Measurements from ENCODE around the gene FBXL20. TPM values are rescaled to one million over a fixed set of nuclear protein-coding genes. Genes with fewer than 3 reads are reported as not detected.
"Not testable (repeated sequence)": the region's sequence is repeated elsewhere in the genome, so short reads cannot be mapped to it uniquely, and the experiment has no call there.

FBXL20 gene
- total RNA-seq, 5 donors from 2014 or later (not counting 1 experiment from before 2014, with no cell fraction given) = 23.5 to 30.0 (median 26.2) TPM

- H3K27ac Mint-ChIP-seq; H3K4me3 Mint-ChIP-seq; H3K4me3 ChIP-seq (ENCODE audit: control insufficient read depth in 1 of 2, extremely low read depth in 1 of 2, low read length in 1 of 2); H3K36me3 Mint-ChIP-seq; ATAC-seq (replicated peaks in 1 of 4); H3K27me3 Mint-ChIP-seq; H3K36me3 ChIP-seq (ENCODE audit: control insufficient read depth in 2 of 2, extremely low read depth in 1 of 2, insufficient read depth in 1 of 2, low read length in 1 of 2); H3K4me1 ChIP-seq (ENCODE audit: control insufficient read depth in 1 of 2, extremely low read depth in 1 of 2, insufficient read depth in 2 of 2, low read length in 2 of 2); DNase-seq; H3K9me3 Mint-ChIP-seq; H3K27me3 ChIP-seq (replicated peaks in 1 of 2; ENCODE audit: control insufficient read depth in 2 of 2, extremely low read depth in 1 of 2, insufficient read depth in 2 of 2, low read length in 1 of 2); CTCF ChIA-PET; H3K9me3 ChIP-seq; H3K27ac ChIP-seq (ENCODE audit: low read length): not testable (repeated sequence)
- no CpG with 5 or more reads among the region's 4 CpGs for WGBS (ENCODE audit: insufficient coverage)
- peaks cover 18 to 20% (median 19%) of the 10 kb centered on the region in 3 donors for H3K4me1 Mint-ChIP-seq
- POLR2A ChIA-PET = interaction anchor here in 1 of 2 donors (0.7 kb wide), 1 partner anchor 51 kb away, joined by 9 read pairs; no protein-coding TSS in a partner anchor
Observed at GRCh38 chr17:39367805-39368204, 33.6 kb downstream of the FBXL20 start.

- no peak for ATAC-seq (replicated peaks in 1 of 4)
- H3K27ac Mint-ChIP-seq = no peak overlapping the region
- Histone ChIP-seq H3K4me3 (ENCODE audit: control insufficient read depth in 1 of 2, extremely low read depth in 1 of 2, low read length in 1 of 2) (no peak overlapping the region), H3K36me3 (ENCODE audit: control insufficient read depth in 2 of 2, extremely low read depth in 1 of 2, insufficient read depth in 1 of 2, low read length in 1 of 2) (peaks cover 0 to 5% of the 10 kb centered on the region in 2 donors), H3K9me3 (no peaks in the 10 kb centered on the region), H3K4me1 (ENCODE audit: control insufficient read depth in 1 of 2, extremely low read depth in 1 of 2, insufficient read depth in 2 of 2, low read length in 2 of 2) (no peaks in the 10 kb centered on the region), H3K27me3 (replicated peaks in 1 of 2; ENCODE audit: control insufficient read depth in 2 of 2, extremely low read depth in 1 of 2, insufficient read depth in 2 of 2, low read length in 1 of 2) (no peaks in the 10 kb centered on the region), H3K27ac (ENCODE audit: low read length) (no peak overlapping the region)
- peaks cover 21 to 25% (median 23%) of the 10 kb centered on the region in 3 donors for H3K4me1 Mint-ChIP-seq
- no peaks in the 10 kb centered on the region for H3K36me3 Mint-ChIP-seq
- WGBS (ENCODE audit: insufficient coverage) = no CpG with 5 or more reads among the region's 5 CpGs
- H3K4me3 Mint-ChIP-seq = no peak overlapping the region
- no peaks in the 10 kb centered on the region for H3K27me3 Mint-ChIP-seq
- CTCF ChIA-PET = no interaction called here
- no peaks in the 10 kb centered on the region for H3K9me3 Mint-ChIP-seq
- no peak for DNase-seq
- POLR2A ChIA-PET = no interaction called here
Observed at GRCh38 chr17:39365872-39366271, 35.6 kb downstream of the FBXL20 start.

- H3K4me3 ChIP-seq (ENCODE audit: control insufficient read depth in 1 of 2, extremely low read depth in 1 of 2, low read length in 1 of 2) = no peak overlapping the region
- H3K9me3 ChIP-seq = no peaks in the 10 kb centered on the region
- H3K4me3 Mint-ChIP-seq = no peak overlapping the region
- H3K4me1 ChIP-seq (ENCODE audit: control insufficient read depth in 1 of 2, extremely low read depth in 1 of 2, insufficient read depth in 2 of 2, low read length in 2 of 2) = no peaks in the 10 kb centered on the region
- ChIA-PET POLR2A (no interaction called here), CTCF (no interaction called here)
- H3K4me1 Mint-ChIP-seq = peaks cover 26 to 27% (median 27%) of the 10 kb centered on the region in 3 donors
- H3K36me3 ChIP-seq (ENCODE audit: control insufficient read depth in 2 of 2, extremely low read depth in 1 of 2, insufficient read depth in 1 of 2, low read length in 1 of 2) = peaks cover 0 to 2% of the 10 kb centered on the region in 2 donors
- no peaks in the 10 kb centered on the region for H3K36me3 Mint-ChIP-seq
- no peak for ATAC-seq (replicated peaks in 1 of 4)
- DNase-seq = no peak
- 92% methylated on average over 2 of the region's 4 CpGs for WGBS (ENCODE audit: insufficient coverage)
- H3K27me3 ChIP-seq (replicated peaks in 1 of 2; ENCODE audit: control insufficient read depth in 2 of 2, extremely low read depth in 1 of 2, insufficient read depth in 2 of 2, low read length in 1 of 2) = no peaks in the 10 kb centered on the region
- H3K27ac Mint-ChIP-seq = no peak overlapping the region
- no peaks in the 10 kb centered on the region for H3K9me3 Mint-ChIP-seq
- H3K27ac ChIP-seq (ENCODE audit: low read length) = no peak overlapping the region
- H3K27me3 Mint-ChIP-seq = no peaks in the 10 kb centered on the region
Observed at GRCh38 chr17:39365242-39365641, 36.2 kb downstream of the FBXL20 start.

GRCh38 chr17:39364236-39365025 is 37.0 kb downstream of the FBXL20 start:
- CTCF ChIA-PET = no interaction called here

GRCh38 chr17:39361064-39361463 is 40.4 kb downstream of the FBXL20 start:
- H3K36me3 Mint-ChIP-seq = peaks cover 7% of the 10 kb centered on the region
- no peaks in the 10 kb centered on the region for H3K9me3 Mint-ChIP-seq
- H3K27ac ChIP-seq (ENCODE audit: low read length) = no peak overlapping the region
- H3K4me1 Mint-ChIP-seq = peaks cover 22 to 30% (median 27%) of the 10 kb centered on the region in 3 donors
- H3K4me1 ChIP-seq (ENCODE audit: control insufficient read depth in 1 of 2, extremely low read depth in 1 of 2, insufficient read depth in 2 of 2, low read length in 2 of 2) = no peaks in the 10 kb centered on the region
- no peaks in the 10 kb centered on the region for H3K9me3 ChIP-seq
- POLR2A ChIA-PET = no interaction called here
- no peaks in the 10 kb centered on the region for H3K27me3 ChIP-seq (replicated peaks in 1 of 2; ENCODE audit: control insufficient read depth in 2 of 2, extremely low read depth in 1 of 2, insufficient read depth in 2 of 2, low read length in 1 of 2)
- H3K4me3 Mint-ChIP-seq = no peak overlapping the region
- CTCF ChIA-PET = no interaction called here
- no CpG with 5 or more reads among the region's 1 CpG for WGBS (ENCODE audit: insufficient coverage)
- H3K36me3 ChIP-seq (ENCODE audit: control insufficient read depth in 2 of 2, extremely low read depth in 1 of 2, insufficient read depth in 1 of 2, low read length in 1 of 2) = no peaks in the 10 kb centered on the region
- H3K27me3 Mint-ChIP-seq = no peaks in the 10 kb centered on the region
- ATAC-seq (replicated peaks in 1 of 4) (no peak), DNase-seq (no peak)
- H3K4me3 ChIP-seq (ENCODE audit: control insufficient read depth in 1 of 2, extremely low read depth in 1 of 2, low read length in 1 of 2) = no peak overlapping the region
- peak overlapping the region in 1 of 2 donors; percentile 11 for H3K27ac Mint-ChIP-seq

More at GRCh38 chr17:39364236-39365025, 37.0 kb downstream of the FBXL20 start:
- no peak overlapping the region for H3K27ac Mint-ChIP-seq
- H3K9me3 Mint-ChIP-seq = no peaks in the 10 kb centered on the region
- POLR2A ChIA-PET = no interaction called here
- no peak overlapping the region for H3K4me3 ChIP-seq (ENCODE audit: control insufficient read depth in 1 of 2, extremely low read depth in 1 of 2, low read length in 1 of 2)
- peaks cover 26 to 27% (median 27%) of the 10 kb centered on the region in 3 donors for H3K4me1 Mint-ChIP-seq
- no peaks in the 10 kb centered on the region for H3K36me3 ChIP-seq (ENCODE audit: control insufficient read depth in 2 of 2, extremely low read depth in 1 of 2, insufficient read depth in 1 of 2, low read length in 1 of 2)
- no peaks in the 10 kb centered on the region for H3K4me1 ChIP-seq (ENCODE audit: control insufficient read depth in 1 of 2, extremely low read depth in 1 of 2, insufficient read depth in 2 of 2, low read length in 2 of 2)
- 93% methylated on average over 3 of the region's 8 CpGs for WGBS (ENCODE audit: insufficient coverage)
- H3K27ac ChIP-seq (ENCODE audit: low read length) = no peak overlapping the region
- no peak overlapping the region for H3K4me3 Mint-ChIP-seq
- no peaks in the 10 kb centered on the region for H3K36me3 Mint-ChIP-seq
- DNase-seq (no peak), ATAC-seq (replicated peaks in 1 of 4) (no peak)
- H3K27me3 ChIP-seq (replicated peaks in 1 of 2; ENCODE audit: control insufficient read depth in 2 of 2, extremely low read depth in 1 of 2, insufficient read depth in 2 of 2, low read length in 1 of 2) = no peaks in the 10 kb centered on the region
- no peaks in the 10 kb centered on the region for H3K9me3 ChIP-seq
- no peaks in the 10 kb centered on the region for H3K27me3 Mint-ChIP-seq

- H3K36me3 Mint-ChIP-seq = peaks cover 7% of the 10 kb centered on the region
- peaks cover 21 to 27% (median 22%) of the 10 kb centered on the region in 3 donors for H3K4me1 Mint-ChIP-seq
- ChIA-PET CTCF (no interaction called here), POLR2A (no interaction called here)
- no peak overlapping the region for H3K27ac Mint-ChIP-seq
- H3K36me3 ChIP-seq (ENCODE audit: control insufficient read depth in 2 of 2, extremely low read depth in 1 of 2, insufficient read depth in 1 of 2, low read length in 1 of 2) = no peaks in the 10 kb centered on the region
- no peaks in the 10 kb centered on the region for H3K9me3 Mint-ChIP-seq
- H3K4me3 ChIP-seq (ENCODE audit: control insufficient read depth in 1 of 2, extremely low read depth in 1 of 2, low read length in 1 of 2) = no peak overlapping the region
- DNase-seq = no peak
- no peaks in the 10 kb centered on the region for H3K9me3 ChIP-seq
- no peaks in the 10 kb centered on the region for H3K27me3 Mint-ChIP-seq
- ATAC-seq (replicated peaks in 1 of 4) = no peak
- WGBS (ENCODE audit: insufficient coverage) = 90% methylated on average over 2 of the region's 3 CpGs
- H3K4me1 ChIP-seq (ENCODE audit: control insufficient read depth in 1 of 2, extremely low read depth in 1 of 2, insufficient read depth in 2 of 2, low read length in 2 of 2) = no peaks in the 10 kb centered on the region
- H3K27me3 ChIP-seq (replicated peaks in 1 of 2; ENCODE audit: control insufficient read depth in 2 of 2, extremely low read depth in 1 of 2, insufficient read depth in 2 of 2, low read length in 1 of 2) = no peaks in the 10 kb centered on the region
- H3K4me3 Mint-ChIP-seq = no peak overlapping the region
- no peak overlapping the region for H3K27ac ChIP-seq (ENCODE audit: low read length)
Observed at GRCh38 chr17:39360537-39360936, 40.9 kb downstream of the FBXL20 start.

All from T-cell (primary cell).